CD14-positive monocyte (primary cell): ENCODE data around the gene TTF2. TPM values are rescaled to one million over a fixed set of nuclear protein-coding genes. Genes with fewer than 3 reads are reported as not detected.
"Not testable (repeated sequence)": the region's sequence is repeated elsewhere in the genome, so short reads cannot be mapped to it uniquely, and the experiment has no call there.

Experiments used
- DNase-seq, 3 donors: peaks; one replicate each; pipeline ENCODE4 v3.0.0-alpha.2; 2011 to 2022
- H2AFZ ChIP-seq: 2 replicates; pipeline ENCODE4 v1.6.0; 2012; ENCODE audit warnings: mild to moderate bottlenecking, low read depth, low read length, inconsistent platforms; ENCODE audit not compliant: insufficient read depth, poor library complexity, severe bottlenecking
- H3K27ac ChIP-seq, 2 donors: 1 replicate in 1 of 2; 2 replicates in 1 of 2; pipeline ENCODE4 v1.5.1; 2012 to 2013; ENCODE audit warnings: low read length in 2 of 2, control low read depth in 1 of 2, inconsistent platforms in 1 of 2, low read depth in 1 of 2, mild to moderate bottlenecking in 1 of 2
- H3K27me3 ChIP-seq, 2 donors: one replicate each; pipeline versions ENCODE4 v1.6.0 to v1.6.1; 2011 to 2013; ENCODE audit warnings: low read length in 2 of 2; ENCODE audit not compliant: control insufficient read depth in 2 of 2, insufficient read depth in 2 of 2
- H3K36me3 ChIP-seq, 2 donors: replicated peaks in 1 of 2; 1 replicate in 1 of 2; 2 replicates in 1 of 2; pipeline versions ENCODE4 v1.5.1 to v1.6.1; 2012 to 2013; ENCODE audit warnings: low read length in 2 of 2, control low read depth in 1 of 2, inconsistent platforms in 1 of 2, mild to moderate bottlenecking in 1 of 2; ENCODE audit not compliant: insufficient read depth in 2 of 2, control insufficient read depth in 1 of 2
- H3K4me1 ChIP-seq, 2 donors: 1 replicate in 1 of 2; 2 replicates in 1 of 2; pipeline versions ENCODE4 v1.5.1 to v1.6.1; 2012 to 2013; ENCODE audit warnings: low read length in 2 of 2, control low read depth in 1 of 2, inconsistent platforms in 1 of 2, mild to moderate bottlenecking in 1 of 2, moderate library complexity in 1 of 2; ENCODE audit not compliant: insufficient read depth in 2 of 2, control insufficient read depth in 1 of 2
- H3K4me2 ChIP-seq: replicated peaks from 2 replicates; pipeline ENCODE3; 2012; ENCODE audit warnings: low read length, moderate library complexity, mild to moderate bottlenecking; ENCODE audit not compliant: poor library complexity, severe bottlenecking; ENCODE audit errors: extremely low read depth
- H3K4me3 ChIP-seq, 3 experiments: fragments of 200-600 bp in 1 of 3; sonication (generic) in 1 of 3; replicated peaks in 1 of 3; 1 replicate in 2 of 3; 2 replicates in 1 of 3; pipeline ENCODE4 v1.5.1; 2011 to 2013; ENCODE audit warnings: low read length in 3 of 3, mild to moderate bottlenecking in 3 of 3, control low read depth in 2 of 3, low read depth in 2 of 3, inconsistent platforms in 1 of 3, moderate library complexity in 1 of 3
- H3K79me2 ChIP-seq: 2 replicates; pipeline ENCODE4 v1.6.0; 2012; ENCODE audit warnings: mild to moderate bottlenecking, control low read depth, inconsistent platforms, low read length, moderate library complexity; ENCODE audit not compliant: insufficient read depth
- H3K9ac ChIP-seq: 2 replicates; pipeline ENCODE4 v1.6.0; 2017; ENCODE audit warnings: low read length, mild to moderate bottlenecking; ENCODE audit not compliant: insufficient read depth, poor library complexity, severe bottlenecking
- H3K9me3 ChIP-seq, 2 donors: replicated peaks in 1 of 2; 1 replicate in 1 of 2; 2 replicates in 1 of 2; pipeline versions ENCODE4 v1.5.1 to v1.6.1; 2012 to 2013; ENCODE audit warnings: low read length in 2 of 2, control low read depth in 1 of 2; ENCODE audit not compliant: control insufficient read depth in 1 of 2, insufficient read depth in 1 of 2
- H4K20me1 ChIP-seq: 2 replicates; pipeline ENCODE4 v1.6.0; 2012; ENCODE audit warnings: mild to moderate bottlenecking, low read length, control low read depth, moderate library complexity; ENCODE audit not compliant: insufficient read depth
- H3K27ac Mint-ChIP-seq, 7 donors: one replicate each; pipeline ENCODE4 v1.8.0; 2020; ENCODE audit warnings: mild to moderate bottlenecking in 7 of 7, mixed read lengths in 7 of 7, moderate library complexity in 6 of 7, inconsistent platforms in 2 of 7
- H3K27me3 Mint-ChIP-seq, 3 donors: one replicate each; pipeline ENCODE4 v1.8.0; 2021 to 2022; ENCODE audit warnings: low read depth in 3 of 3, mild to moderate bottlenecking in 3 of 3, mixed read lengths in 3 of 3, moderate library complexity in 3 of 3, inconsistent platforms in 1 of 3
- H3K36me3 Mint-ChIP-seq, 2 donors: one replicate each; pipeline ENCODE4 v1.8.0; 2020; ENCODE audit warnings: mixed read lengths in 2 of 2, inconsistent platforms in 1 of 2, mild to moderate bottlenecking in 1 of 2
- H3K4me1 Mint-ChIP-seq: one replicate; pipeline ENCODE4 v1.8.0; 2020; ENCODE audit warnings: mild to moderate bottlenecking, mixed read lengths
- H3K4me3 Mint-ChIP-seq, 2 donors: one replicate each; pipeline ENCODE4 v1.8.0; 2020; ENCODE audit warnings: mild to moderate bottlenecking in 2 of 2, mixed read lengths in 2 of 2, moderate library complexity in 1 of 2
- H3K9me3 Mint-ChIP-seq, 7 donors: one replicate each; pipeline ENCODE4 v1.8.0; 2020 to 2022; ENCODE audit warnings: mixed read lengths in 7 of 7, mild to moderate bottlenecking in 6 of 7, moderate library complexity in 6 of 7, inconsistent platforms in 2 of 7
- WGBS: methylation state at CpG from one replicate; pipeline ENCODE4 v1.1.5; 2013; ENCODE audit warnings: missing lambda C conversion rate; ENCODE audit not compliant: insufficient coverage; 5-methylcytosine and 5-hydroxymethylcytosine counted together
- intact Hi-C, 2 donors: fragments of 100-400 bp; cut with micrococcal nuclease; formaldehyde crosslinking; loops; one replicate each; pipeline versions ENCODE4 v1.15.0 to v1.15.1; 2023
- polyA plus RNA-seq, 3 donors: library from polyadenylated mRNA; depleted of rRNA in 1 of 3; unstranded in 2 of 3; stranded (reverse) in 1 of 3; fragments of 300-500 nt in 2 of 3; fragments of >200 nt in 1 of 3; fragmentation: Illumina TruSeq in 2 of 3; gene quantifications; 1 replicate in 2 of 3; 2 replicates in 1 of 3; pipeline ENCODE4 v1.2.3, GENCODE V29; 2012 to 2021
- TF ChIP-seq, protein P1 (sequence below): fragments of 200-600 bp; IDR thresholded peaks from one replicate; pipeline ENCODE4 v1.8.0; 2022; ENCODE audit warnings: antibody characterized with exemption, mild to moderate bottlenecking

TTF2 gene
- polyA plus RNA-seq, 3 donors: 5.6 to 12.9 (median 8.0) TPM

DNA sequence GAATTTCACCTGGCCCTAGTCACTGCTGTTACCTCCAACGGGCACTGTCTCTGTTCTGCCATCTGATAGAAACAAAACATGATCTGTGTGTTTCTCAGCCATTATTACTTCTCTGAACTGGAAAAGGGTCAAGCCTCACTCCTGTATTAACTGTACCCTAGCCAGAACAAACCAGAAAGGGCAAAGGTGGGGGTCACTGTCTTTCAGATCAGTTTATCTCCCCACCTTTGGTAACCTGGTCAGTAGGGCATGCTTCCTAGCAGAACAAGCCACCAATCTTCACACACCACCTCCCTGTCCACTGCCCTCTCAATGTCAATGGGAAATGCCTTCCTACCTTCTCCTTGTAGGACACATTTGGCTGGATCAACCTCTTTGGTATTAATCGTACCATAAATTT lies 57.6 kb downstream of the TTF2 start:
- TF ChIP-seq, protein P1, sequence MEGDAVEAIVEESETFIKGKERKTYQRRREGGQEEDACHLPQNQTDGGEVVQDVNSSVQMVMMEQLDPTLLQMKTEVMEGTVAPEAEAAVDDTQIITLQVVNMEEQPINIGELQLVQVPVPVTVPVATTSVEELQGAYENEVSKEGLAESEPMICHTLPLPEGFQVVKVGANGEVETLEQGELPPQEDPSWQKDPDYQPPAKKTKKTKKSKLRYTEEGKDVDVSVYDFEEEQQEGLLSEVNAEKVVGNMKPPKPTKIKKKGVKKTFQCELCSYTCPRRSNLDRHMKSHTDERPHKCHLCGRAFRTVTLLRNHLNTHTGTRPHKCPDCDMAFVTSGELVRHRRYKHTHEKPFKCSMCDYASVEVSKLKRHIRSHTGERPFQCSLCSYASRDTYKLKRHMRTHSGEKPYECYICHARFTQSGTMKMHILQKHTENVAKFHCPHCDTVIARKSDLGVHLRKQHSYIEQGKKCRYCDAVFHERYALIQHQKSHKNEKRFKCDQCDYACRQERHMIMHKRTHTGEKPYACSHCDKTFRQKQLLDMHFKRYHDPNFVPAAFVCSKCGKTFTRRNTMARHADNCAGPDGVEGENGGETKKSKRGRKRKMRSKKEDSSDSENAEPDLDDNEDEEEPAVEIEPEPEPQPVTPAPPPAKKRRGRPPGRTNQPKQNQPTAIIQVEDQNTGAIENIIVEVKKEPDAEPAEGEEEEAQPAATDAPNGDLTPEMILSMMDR: no peak
- WGBS: 92% methylated on average over 1 of the region's 2 CpGs
- intact Hi-C loops: no loop called here

DNA sequence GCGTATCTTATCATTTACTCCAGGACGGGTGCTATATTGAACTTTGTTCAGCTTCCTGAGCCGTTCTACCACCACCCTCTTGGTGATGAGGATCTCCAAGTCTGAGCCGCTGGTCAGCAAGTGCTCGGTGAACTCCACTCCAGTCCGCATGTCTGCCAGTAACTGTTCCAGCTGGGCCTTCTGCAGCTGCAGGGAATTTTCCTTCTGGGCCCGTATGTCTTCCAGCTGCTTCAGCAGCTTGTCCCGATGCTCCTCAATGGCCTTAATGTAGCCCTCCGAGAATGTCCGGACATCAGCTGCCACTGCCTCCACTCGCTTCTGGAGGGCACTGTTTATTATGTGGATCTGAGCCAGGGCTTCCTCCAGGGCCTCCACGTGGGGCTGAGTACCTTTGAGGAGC lies 58.0 kb downstream of the TTF2 start:
- H3K4me3 Mint-ChIP-seq: no peak overlapping the region
- H3K4me3 ChIP-seq: no peak overlapping the region
- no peak for DNase-seq
- no peaks in the 10 kb centered on the region for H3K36me3 ChIP-seq
- H3K27ac Mint-ChIP-seq: no peak overlapping the region
- no peaks in the 10 kb centered on the region for H3K9me3 ChIP-seq
- H3K36me3 Mint-ChIP-seq: no peaks in the 10 kb centered on the region
- H3K79me2 ChIP-seq: no peaks in the 10 kb centered on the region
- H3K9me3 Mint-ChIP-seq: peaks cover 0 to 4% (median 0%) of the 10 kb centered on the region in 7 donors
- intact Hi-C loops: no loop called here
- no peak overlapping the region for H3K4me2 ChIP-seq
- WGBS: 97% methylated on average over 10 of the region's 12 CpGs
- H3K27ac ChIP-seq: no peak overlapping the region
- H3K27me3 ChIP-seq: peaks cover 0 to 8% of the 10 kb centered on the region in 2 donors
- no peak overlapping the region for H2AFZ ChIP-seq
- TF ChIP-seq, protein P1: no peak
- peaks cover 15% of the 10 kb centered on the region for H3K4me1 Mint-ChIP-seq
- no peaks in the 10 kb centered on the region for H4K20me1 ChIP-seq
- no peak overlapping the region for H3K9ac ChIP-seq
- peaks cover 12 to 15% of the 10 kb centered on the region in 2 donors for H3K4me1 ChIP-seq
- peaks cover 0 to 13% (median 6%) of the 10 kb centered on the region in 3 donors for H3K27me3 Mint-ChIP-seq

More for the DNA sequence above, 57.6 kb downstream of the TTF2 start:
- no peaks in the 10 kb centered on the region for H3K79me2 ChIP-seq
- no peaks in the 10 kb centered on the region for H3K9me3 ChIP-seq
- H3K27ac Mint-ChIP-seq: no peak overlapping the region
- H3K4me3 ChIP-seq: no peak overlapping the region
- no peak overlapping the region for H3K4me2 ChIP-seq
- no peak overlapping the region for H3K9ac ChIP-seq
- no peak overlapping the region for H3K4me3 Mint-ChIP-seq
- no peak overlapping the region for H3K27ac ChIP-seq
- peaks cover 12 to 15% of the 10 kb centered on the region in 2 donors for H3K4me1 ChIP-seq
- H3K36me3 Mint-ChIP-seq: no peaks in the 10 kb centered on the region
- peaks cover 0 to 4% (median 0%) of the 10 kb centered on the region in 7 donors for H3K9me3 Mint-ChIP-seq
- H2AFZ ChIP-seq: no peak overlapping the region
- H3K27me3 Mint-ChIP-seq: peaks cover 0 to 11% (median 4%) of the 10 kb centered on the region in 3 donors
- DNase-seq: no peak
- H3K4me1 Mint-ChIP-seq: peaks cover 14% of the 10 kb centered on the region
- H3K36me3 ChIP-seq: no peaks in the 10 kb centered on the region
- H4K20me1 ChIP-seq: no peaks in the 10 kb centered on the region
- H3K27me3 ChIP-seq: peaks cover 0 to 7% of the 10 kb centered on the region in 2 donors

GRCh38 chr1:117119144-117119543 lies 59.0 kb downstream of the TTF2 start:
- 100% methylated on average over 3 of the region's 10 CpGs for WGBS
- H3K27me3 ChIP-seq, H4K20me1 ChIP-seq, H3K79me2 ChIP-seq, H3K4me3 ChIP-seq, H3K36me3 Mint-ChIP-seq, H3K9me3 Mint-ChIP-seq, H3K4me3 Mint-ChIP-seq, H3K27ac Mint-ChIP-seq, DNase-seq, H3K36me3 ChIP-seq, H3K9me3 ChIP-seq, intact Hi-C loops, H3K27ac ChIP-seq, H3K9ac ChIP-seq, H3K4me2 ChIP-seq, H2AFZ ChIP-seq: not testable (repeated sequence)
- peaks cover 0 to 15% (median 9%) of the 10 kb centered on the region in 3 donors for H3K27me3 Mint-ChIP-seq
- peaks cover 15% of the 10 kb centered on the region for H3K4me1 Mint-ChIP-seq
- H3K4me1 ChIP-seq: peaks cover 12 to 15% of the 10 kb centered on the region in 2 donors
